Activated CD8-positive, alpha-beta memory T cell treated with anti-CD3 and anti-CD28 coated beads, Interleukin-2, amount 50 U/mL, for 4 hours (primary cell): ENCODE results near the gene CITED4.
A peak's percentile ranks its signal among the peaks of the same experiment; 100 is the strongest.
"Not testable (repeated sequence)": the region's sequence is repeated elsewhere in the genome, so short reads cannot be mapped to it uniquely, and the experiment has no call there.

Experiments
- DNase-seq: peaks from one replicate; pipeline ENCODE4 v3.0.0-alpha.2; 2020

Gene CITED4

DNA sequence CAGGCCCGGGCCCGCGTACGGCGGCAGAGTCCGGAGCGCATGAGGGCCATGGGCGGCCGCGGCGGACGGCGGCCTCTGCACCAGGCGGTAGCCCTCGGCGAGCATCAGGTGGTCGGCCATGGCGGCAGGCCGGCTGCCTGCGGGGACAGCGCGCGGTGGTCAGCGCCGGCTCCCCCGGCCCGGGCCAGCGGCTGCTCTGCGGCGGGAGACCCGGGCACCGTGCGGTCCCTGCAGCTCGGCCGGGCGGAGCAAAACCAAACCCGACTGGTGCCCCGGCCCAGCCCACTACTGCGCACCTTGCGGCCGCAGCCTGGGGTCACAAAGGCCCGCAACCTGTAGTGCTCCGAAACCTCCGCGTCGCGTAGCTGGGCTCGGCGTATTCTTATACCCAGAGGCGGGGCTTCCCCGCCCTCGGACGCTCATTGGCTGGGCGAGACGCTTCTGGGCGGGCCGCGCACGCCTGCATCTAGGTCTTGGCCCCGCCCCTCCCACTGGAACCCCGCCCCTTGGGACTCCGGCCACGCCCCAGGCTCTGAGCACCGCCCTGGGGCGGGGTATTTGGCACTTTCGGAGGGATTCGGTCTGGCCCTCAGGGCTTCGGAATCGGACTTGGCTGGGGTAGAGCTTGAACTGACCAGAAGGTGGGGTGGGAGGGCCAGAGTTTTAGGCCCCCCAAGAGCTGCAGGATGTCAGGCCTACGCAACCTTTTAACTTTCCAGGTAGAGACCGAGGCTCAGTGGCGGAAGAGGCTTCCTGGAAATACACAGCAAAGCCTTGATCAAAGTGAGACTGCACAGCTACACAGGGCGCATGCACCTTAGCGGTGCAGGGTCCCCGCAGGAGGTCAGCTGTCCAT is at the start of gene CITED4:
Gene CITED4, minus strand, starts transcription at position 356 of the 856 bp plus-strand sequence. Its CDS starts 236 bp downstream, at position 120.
- peak; percentile 95 for DNase-seq

- no peak for DNase-seq
Measured at GRCh38 chr1:40911105-40911504, 48.9 kb upstream of the CITED4 start.

- DNase-seq: no peak
Measured at GRCh38 chr1:40909281-40909680, 47.1 kb upstream of the CITED4 start.

DNA sequence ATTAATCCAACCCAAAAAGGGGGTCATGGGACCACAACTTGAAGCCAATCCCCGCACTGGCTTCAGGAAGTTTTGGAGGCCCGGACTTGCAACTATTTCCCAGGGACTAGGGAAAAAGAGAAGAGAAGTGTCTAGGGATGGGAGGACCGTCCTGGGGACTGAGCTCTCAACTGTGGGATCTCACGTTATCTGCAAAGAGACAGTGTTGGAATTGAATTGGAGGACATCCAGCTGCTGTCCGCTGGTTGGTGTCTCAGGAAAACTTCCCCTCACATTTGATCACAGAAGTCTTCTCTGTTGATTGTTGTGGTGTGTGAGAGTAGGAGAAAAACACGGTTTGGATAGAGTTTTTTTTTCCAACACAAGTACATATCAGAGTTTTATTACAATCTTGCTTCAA is 46.2 kb upstream of the CITED4 start:
- no peak for DNase-seq

GRCh38 chr1:40907899-40908298 is 45.7 kb upstream of the CITED4 start:
- no peak for DNase-seq

- DNase-seq: no peak
Measured at GRCh38 chr1:40906781-40907400, 44.7 kb upstream of the CITED4 start.

- DNase-seq: no peak
Measured at GRCh38 chr1:40905061-40905460, 42.9 kb upstream of the CITED4 start.

- no peak for DNase-seq
Measured at GRCh38 chr1:40903106-40903505, 40.9 kb upstream of the CITED4 start.

GRCh38 chr1:40901886-40902852 is 40.0 kb upstream of the CITED4 start:
- DNase-seq: no peak

GRCh38 chr1:40899230-40899870 is 37.2 kb upstream of the CITED4 start:
- DNase-seq: no peak

DNA sequence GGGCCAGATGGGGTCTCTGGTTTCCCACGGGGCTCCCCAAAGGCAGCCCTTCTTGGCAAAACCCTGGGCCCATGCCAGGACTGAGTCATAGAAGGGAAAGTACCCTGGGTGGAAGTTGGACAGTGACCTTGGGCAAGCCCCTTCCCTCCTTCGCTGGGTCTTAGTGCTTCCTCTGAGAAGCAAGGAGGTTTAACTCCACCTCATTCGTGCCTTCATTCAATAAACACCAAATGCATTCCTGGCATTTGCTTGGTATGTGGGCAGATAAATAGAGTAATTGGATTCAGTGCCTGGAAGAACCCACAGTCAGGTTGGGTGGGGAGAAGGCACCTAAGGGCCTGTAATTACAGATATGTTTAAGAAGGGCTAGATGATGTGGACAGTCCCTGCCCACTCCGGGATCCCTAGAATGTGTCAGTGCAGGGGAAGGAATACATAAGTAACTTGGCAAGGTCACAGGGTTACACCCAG is 36.3 kb upstream of the CITED4 start:
- no peak for DNase-seq

DNA sequence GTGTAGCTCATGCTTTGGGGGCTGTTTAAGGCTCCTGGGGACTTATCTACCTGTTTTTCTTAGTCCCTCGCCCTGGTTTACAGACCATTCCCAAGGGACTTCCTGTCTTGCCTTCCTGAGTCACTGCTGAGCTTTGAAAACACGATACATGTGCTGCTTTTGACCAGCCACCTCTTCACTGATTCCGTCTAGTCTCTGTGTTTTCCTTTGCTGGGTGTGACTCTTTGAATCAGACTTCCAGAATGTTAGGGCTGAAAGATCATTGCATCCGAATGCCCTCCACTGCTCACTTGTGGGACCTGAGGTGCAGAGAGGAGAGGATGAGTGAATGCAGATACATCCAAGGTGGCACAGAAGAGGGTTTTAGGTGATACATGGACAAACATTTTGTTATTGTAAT is 35.4 kb upstream of the CITED4 start:
- DNase-seq: no peak

DNA sequence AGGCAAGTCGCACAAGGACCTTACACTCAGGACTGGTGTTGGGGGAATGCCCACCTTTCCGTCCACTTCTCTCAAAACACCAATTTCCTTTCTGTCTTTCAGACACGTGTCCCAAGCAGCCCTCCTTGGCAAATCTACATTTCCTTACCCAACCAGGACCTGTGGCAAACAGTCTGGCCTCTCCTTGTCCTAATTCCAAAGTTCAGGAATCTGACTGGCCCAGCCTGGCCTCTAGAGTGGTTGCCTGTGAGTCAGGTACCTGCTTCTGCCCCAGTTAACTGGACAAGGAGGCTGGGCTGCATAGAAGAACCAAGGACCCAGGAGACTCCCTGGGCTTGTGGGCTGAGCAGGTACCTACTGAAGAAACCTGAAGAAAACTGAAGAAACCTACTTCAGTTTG is 34.3 kb upstream of the CITED4 start:
- DNase-seq: no peak

- DNase-seq: no peak
Measured at GRCh38 chr1:40895601-40896000, 33.4 kb upstream of the CITED4 start.

GRCh38 chr1:40894858-40895257 is 32.7 kb upstream of the CITED4 start:
- DNase-seq: not testable (repeated sequence)

DNA sequence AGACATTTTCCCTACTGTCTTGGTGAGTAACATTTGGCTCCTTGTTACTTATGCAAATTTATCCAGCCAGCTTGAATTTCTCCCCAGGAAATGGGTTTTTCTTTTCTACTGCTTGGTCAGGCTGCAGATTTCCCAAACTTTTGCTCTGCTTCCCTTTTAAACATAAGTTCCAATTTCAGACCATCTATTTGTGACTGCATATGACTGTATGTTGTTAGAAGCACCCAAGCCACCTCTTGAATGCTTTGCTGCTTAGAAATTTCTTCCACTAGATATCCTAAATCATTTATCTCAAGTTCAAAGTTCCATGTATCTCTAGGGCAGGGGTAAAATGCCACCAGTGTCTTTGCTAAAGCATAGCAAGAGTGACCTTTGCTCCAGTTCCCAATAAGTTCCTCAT is 32.3 kb upstream of the CITED4 start:
- no peak for DNase-seq

- no peak for DNase-seq
Measured at GRCh38 chr1:40893946-40894345, 31.8 kb upstream of the CITED4 start.

- no peak for DNase-seq
Measured at GRCh38 chr1:40892354-40892753, 30.2 kb upstream of the CITED4 start.

DNA sequence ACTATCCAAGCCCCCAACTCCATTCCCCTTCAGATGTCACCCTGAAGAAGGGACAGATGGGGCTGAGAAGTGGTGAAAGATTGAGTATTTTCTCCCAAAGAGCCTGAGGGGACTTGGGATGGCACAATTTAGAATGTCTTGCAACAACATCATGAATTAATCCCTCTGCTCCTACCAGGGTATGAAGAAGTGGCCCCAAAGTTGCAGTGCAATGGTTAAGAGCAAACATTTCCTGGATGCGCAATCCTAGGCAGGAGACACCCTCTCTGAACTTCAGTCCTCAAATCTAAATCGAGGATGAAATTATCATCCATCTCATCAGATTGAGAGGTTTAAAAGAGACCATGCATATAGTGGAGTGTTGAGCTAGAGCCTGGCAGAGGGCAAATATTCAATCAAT is 28.6 kb upstream of the CITED4 start:
- DNase-seq: no peak

GRCh38 chr1:40887652-40888051 is 25.5 kb upstream of the CITED4 start:
- DNase-seq: no peak

DNA sequence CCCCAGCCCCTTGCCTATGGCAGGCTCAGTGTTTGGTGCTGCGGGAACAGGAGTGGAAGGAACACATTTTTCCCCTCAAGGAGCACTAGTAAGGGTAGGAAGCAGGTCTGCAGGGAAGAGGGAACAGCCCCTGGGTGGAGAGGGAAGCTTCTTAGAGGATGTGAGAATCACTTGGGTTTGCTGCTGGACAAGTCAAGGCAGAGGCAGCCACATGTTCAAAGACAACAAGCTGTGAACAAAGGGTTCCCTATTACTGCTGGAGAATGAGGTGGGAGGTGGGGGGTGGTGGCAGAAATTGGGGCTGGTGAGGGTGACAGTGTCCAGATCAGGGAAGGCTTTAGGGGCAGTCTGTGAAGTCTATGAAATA is 24.8 kb upstream of the CITED4 start:
- DNase-seq: no peak

DNA sequence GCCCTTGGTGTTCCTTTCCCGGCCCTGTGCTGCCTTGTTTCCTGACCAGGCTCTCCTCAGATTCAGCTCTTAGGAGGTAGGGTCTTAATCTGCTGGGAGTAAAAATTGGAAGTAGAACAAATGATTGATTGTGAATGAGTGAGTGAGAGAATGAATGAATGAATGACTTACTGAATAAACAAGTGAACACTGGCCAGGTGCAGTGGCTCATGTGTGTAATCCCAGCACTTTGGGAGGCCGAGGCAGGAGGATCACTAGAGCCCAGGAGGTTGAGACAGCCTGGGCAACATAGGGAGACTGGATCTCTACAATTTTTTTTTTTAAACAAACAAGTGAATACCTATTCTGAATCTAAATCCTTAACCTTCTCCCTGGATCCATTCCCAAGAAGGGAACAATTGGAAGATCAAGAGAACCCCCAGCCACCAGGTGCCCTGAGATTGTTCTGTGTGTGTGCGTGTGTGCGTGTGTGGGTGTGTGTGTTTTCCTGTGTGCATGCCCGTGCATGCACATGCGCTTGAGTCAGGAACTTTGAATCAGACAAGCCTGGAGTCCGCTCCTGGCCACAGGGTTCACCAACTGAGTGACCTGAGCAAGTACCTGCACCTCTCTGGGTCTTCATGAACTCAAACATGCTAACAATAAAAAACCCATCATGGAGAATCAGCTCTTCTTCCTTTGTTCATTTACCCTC is 24.3 kb upstream of the CITED4 start:
- no peak for DNase-seq
